GM20000 (cell line): Measurements from ENCODE around the gene COASY.
A peak's percentile ranks its signal among the peaks of the same experiment; 100 is the strongest.

Experiments
- DNase-seq: peaks from one replicate; pipeline ENCODE4 v3.0.0; 2012; ENCODE audit warnings: low spot score
- TF ChIP-seq, protein P1 (sequence below): IDR thresholded peaks from 2 replicates; pipeline ENCODE4 v1.5.1; 2012; ENCODE audit warnings: mild to moderate bottlenecking, control low read depth; ENCODE audit errors: extremely low read depth, missing control alignments

Gene COASY

DNA sequence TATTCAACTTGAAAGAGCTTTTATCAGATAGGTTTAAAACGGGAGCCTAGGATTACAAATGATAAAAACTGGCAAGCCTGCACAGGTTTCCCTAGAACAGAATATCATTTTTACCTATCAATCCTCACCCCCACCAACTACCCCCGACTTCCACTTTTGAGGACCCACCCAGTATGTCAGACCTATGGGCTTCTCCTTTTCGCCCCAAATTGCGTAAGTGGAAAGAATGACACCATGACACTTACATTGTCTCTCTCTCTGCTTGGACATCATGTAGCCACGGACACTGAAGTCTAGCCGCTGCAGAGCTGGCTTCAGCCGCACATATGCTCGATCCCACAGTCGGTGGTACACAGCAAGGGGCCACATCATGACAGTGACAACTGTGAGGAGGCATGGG lies 22.9 kb downstream of the COASY start:
- TF ChIP-seq, protein P1, sequence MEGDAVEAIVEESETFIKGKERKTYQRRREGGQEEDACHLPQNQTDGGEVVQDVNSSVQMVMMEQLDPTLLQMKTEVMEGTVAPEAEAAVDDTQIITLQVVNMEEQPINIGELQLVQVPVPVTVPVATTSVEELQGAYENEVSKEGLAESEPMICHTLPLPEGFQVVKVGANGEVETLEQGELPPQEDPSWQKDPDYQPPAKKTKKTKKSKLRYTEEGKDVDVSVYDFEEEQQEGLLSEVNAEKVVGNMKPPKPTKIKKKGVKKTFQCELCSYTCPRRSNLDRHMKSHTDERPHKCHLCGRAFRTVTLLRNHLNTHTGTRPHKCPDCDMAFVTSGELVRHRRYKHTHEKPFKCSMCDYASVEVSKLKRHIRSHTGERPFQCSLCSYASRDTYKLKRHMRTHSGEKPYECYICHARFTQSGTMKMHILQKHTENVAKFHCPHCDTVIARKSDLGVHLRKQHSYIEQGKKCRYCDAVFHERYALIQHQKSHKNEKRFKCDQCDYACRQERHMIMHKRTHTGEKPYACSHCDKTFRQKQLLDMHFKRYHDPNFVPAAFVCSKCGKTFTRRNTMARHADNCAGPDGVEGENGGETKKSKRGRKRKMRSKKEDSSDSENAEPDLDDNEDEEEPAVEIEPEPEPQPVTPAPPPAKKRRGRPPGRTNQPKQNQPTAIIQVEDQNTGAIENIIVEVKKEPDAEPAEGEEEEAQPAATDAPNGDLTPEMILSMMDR = no peak
- DNase-seq = no peak

DNA sequence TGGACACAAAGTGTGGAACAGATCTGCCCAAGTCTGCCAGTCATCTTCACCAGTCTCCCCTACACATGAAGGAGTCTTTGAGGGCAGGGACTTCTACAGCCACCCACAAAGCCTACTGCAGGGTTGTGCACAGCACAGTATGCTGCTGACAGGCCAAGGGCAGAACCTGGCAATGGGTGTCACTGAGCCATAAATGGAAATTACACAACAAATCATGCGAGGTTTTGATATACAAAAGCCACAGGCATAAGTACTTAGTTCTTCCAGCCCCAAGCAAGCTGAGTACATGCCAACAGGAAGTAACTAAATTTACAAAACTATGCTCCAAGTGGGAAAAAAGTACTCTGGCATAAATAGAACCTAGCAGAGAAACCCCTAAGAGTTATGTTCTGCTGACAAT lies 23.4 kb downstream of the COASY start:
- no peak for DNase-seq
- TF ChIP-seq, protein P1 = no peak

DNA sequence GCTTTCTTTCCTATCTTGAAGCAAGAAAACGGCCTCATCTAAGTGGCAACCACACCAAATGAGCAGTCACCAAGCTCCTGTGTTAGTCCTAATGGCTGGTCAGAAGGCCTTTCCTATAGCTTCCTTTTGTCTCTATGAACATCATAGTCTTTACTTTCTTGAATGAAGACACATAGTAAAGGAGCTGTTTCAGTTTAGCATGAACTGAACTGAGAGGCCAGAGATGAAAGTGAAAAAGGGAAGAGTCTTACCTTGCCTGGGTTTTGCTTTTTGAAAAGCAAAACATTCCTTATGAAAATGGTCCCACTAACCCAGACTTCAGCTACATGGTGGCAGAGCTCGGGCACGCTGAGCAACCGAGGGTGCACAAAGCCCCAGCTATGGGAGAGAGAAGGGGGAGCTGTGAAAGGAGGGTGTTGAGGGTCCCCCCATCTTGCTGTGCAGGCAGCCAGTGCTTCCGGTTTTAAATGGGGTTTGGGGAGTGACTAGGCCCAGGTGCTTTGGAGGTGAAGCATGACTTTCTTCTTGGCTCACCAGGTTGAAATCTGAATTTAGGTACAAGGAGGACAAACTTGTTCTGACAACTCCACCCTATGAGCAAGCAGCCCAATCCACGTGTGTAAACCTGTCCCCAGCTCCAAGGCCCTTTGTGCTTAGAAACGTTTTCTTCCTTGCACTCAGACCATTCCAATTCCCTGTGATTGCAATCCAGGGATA lies 24.7 kb downstream of the COASY start:
- peak; percentile 65 for DNase-seq
- TF ChIP-seq, protein P1 = no peak

DNA sequence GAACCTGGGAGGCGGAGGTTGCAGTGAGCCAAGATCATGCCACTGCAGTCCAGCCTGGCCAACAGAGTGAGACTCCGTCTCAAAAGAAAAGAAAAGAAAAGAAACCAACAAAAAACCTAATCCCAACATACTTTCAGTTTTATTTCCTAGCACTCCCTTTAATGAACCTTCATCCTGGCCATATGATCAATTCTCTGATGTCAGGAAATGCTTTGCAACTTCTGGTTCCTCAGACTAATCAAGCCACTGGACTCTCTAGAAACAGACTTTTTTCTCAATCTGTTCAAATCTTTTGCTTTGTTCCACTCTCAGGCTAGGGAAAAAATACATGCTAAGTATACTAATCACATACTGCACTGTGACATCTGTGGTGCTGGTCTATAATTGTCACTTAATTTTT lies 28.9 kb downstream of the COASY start:
- TF ChIP-seq, protein P1 = no peak
- no peak for DNase-seq

DNA sequence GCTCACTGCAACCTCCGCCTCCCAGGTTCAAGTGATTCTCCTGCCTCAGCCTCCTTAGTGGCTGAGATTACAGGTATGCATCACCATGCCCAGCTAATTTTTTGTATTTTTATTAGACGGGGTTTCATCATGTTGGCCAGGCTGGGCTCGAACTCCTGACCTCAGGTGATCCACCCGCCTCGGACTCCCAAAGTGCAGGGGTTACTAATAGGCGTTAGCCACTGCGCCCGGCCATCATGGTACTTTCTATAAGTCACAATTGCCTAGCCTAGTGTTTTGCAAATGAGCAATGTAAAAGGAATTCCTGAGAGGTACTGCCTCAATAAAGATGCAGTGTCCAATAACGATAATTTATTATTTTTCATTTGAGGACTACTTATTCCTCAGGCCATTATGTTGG lies 29.5 kb downstream of the COASY start:
- DNase-seq = no peak
- TF ChIP-seq, protein P1 = no peak

DNA sequence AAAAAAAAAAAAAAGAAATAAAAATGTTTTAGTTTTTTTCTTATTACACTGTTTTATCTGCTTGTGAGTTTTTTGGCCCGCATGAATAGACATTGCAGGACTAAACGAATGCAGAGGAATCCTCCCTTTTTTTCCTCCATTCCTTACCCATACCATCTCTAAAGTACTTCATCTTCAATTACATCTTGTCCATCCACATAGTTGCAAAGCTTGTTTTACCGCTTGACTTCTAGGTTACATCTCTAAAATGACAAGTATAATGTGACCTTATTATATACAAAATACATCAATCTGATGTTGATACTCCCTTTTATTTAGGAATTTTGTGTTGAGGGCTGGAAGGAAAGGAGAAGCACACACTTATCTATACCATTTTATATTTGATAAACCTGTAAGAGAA lies 34.4 kb downstream of the COASY start:
- TF ChIP-seq, protein P1 = no peak
- DNase-seq = no peak

DNA sequence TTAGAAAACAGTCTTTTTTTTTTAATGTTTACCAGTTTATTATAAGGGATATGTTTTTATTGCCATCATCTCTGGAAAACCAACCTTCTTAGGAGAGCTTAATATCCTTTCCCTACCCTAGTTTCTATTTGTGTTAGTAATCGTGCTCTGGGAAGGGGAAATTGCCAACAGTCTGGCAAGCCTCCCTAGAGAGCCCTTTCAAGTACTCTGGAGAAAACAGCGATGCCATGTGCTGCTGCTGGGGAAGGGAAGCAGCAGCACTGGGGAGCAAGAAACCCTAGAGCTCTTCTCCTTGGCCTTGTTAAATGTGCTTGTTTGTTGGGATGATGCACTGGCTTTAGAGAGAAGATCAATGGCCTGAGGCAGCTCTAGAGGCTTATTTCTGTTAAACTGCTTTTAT lies 37.0 kb downstream of the COASY start:
- no peak for DNase-seq
- TF ChIP-seq, protein P1 = no peak
